ENCODE data around the gene FNIP1. TPM values are rescaled to one million over a fixed set of nuclear protein-coding genes. Genes with fewer than 3 reads are reported as not detected.

FNIP1 gene
- total and polyA plus RNA-seq, 2 of the 8 experiments (the other 6 are each of a cell fraction or from before 2014, with no cell fraction given) = 3.5 to 17.3 TPM

GRCh38 chr5:131609774-131610173 lies 187.0 kb downstream of the FNIP1 start:
- H3K27ac ChIP-seq (ENCODE audit: low read depth, low read length) = no peak overlapping the region
- H2BK120ac ChIP-seq (replicated peaks; ENCODE audit: low read depth, low read length) = no peak overlapping the region
- H3K27me3 ChIP-seq (replicated peaks in 1 of 4; ENCODE audit: control insufficient read depth in 3 of 4, extremely low read depth in 1 of 4, insufficient read depth in 3 of 4, low read length in 3 of 4) = no peaks in the 10 kb centered on the region
- no peaks in the 10 kb centered on the region for H3K9me3 ChIP-seq (ENCODE audit: insufficient read depth in 2 of 2, low read depth in 1 of 2, low read length in 1 of 2)
- H3K23ac ChIP-seq (ENCODE audit: insufficient read length) = no peak overlapping the region
- H2BK20ac ChIP-seq (ENCODE audit: low read length) = no peak overlapping the region
- ChIA-PET CTCF (ENCODE audit: partially characterized antibody) (interaction anchor here (1.1 to 2.3 kb wide), 2 partner anchors 20 to 398 kb away, joined by 3 to 13 read pairs; no protein-coding TSS in a partner anchor), POLR2A (ENCODE audit: partially characterized antibody) (no interaction called here)
- H3K56ac ChIP-seq (replicated peaks; ENCODE audit: insufficient read length, low read depth, low read length) = no peak overlapping the region
- no peak overlapping the region for H4K91ac ChIP-seq (replicated peaks; ENCODE audit: insufficient read length, low read length)
- H3K23me2 ChIP-seq (ENCODE audit: low read depth, low read length) = no peaks in the 10 kb centered on the region
- no peak for DNase-seq (ENCODE audit: low read depth in 1 of 2, low spot score in 2 of 2)
- H2BK12ac ChIP-seq (ENCODE audit: low read depth, low read length) = no peak overlapping the region
- no peak overlapping the region for H3K4ac ChIP-seq (replicated peaks; ENCODE audit: insufficient read length, low read depth, low read length)
- H3K79me2 ChIP-seq (ENCODE audit: control insufficient read depth in 1 of 2, insufficient read depth in 2 of 2, low read length in 2 of 2) = peaks cover 11 to 91% of the 10 kb centered on the region in 2 experiments
- no peaks in the 10 kb centered on the region for H3K36me3 ChIP-seq (ENCODE audit: control insufficient read depth in 2 of 4, insufficient read depth in 4 of 4, low read length in 3 of 4)
- no peak overlapping the region for H2BK5ac ChIP-seq (ENCODE audit: low read depth, low read length)
- no peak overlapping the region for H2AFZ ChIP-seq (ENCODE audit: low read length)
- no peak for FAIRE-seq
- no peak overlapping the region for H3K14ac ChIP-seq (ENCODE audit: insufficient read length)
- no peak overlapping the region for H2BK15ac ChIP-seq (ENCODE audit: low read length)
- H3K18ac ChIP-seq (ENCODE audit: extremely low read depth, low read length) = no peak overlapping the region
- H3K4me1 ChIP-seq (replicated peaks in 1 of 4; ENCODE audit: control insufficient read depth in 3 of 4, insufficient read depth in 4 of 4, low read length in 3 of 4) = peaks cover 0 to 5% (median 1%) of the 10 kb centered on the region in 4 experiments; a peak in 2 of 7 replicates
- no peak overlapping the region for H4K8ac ChIP-seq (ENCODE audit: extremely low read depth, insufficient read depth, low read length)
- no peak overlapping the region for H2AK5ac ChIP-seq (ENCODE audit: low read depth, low read length)
- H3K4me3 ChIP-seq (ENCODE audit: extremely low read depth in 1 of 4, insufficient read depth in 2 of 4, low read depth in 3 of 4, low read length in 4 of 4) = no peak overlapping the region
- no peak overlapping the region for H4K5ac ChIP-seq (ENCODE audit: insufficient read length, low read depth, low read length)
- no peak overlapping the region for H3K9ac ChIP-seq (replicated peaks in 1 of 4; ENCODE audit: extremely low read depth in 1 of 4, low read depth in 3 of 4, low read length in 3 of 4)
- H3K4me2 ChIP-seq (ENCODE audit: insufficient read depth in 1 of 2, low read depth in 2 of 2, low read length in 2 of 2) = no peak overlapping the region
- peaks cover 5 to 11% of the 10 kb centered on the region in 2 experiments for H4K20me1 ChIP-seq (replicated peaks in 1 of 2; ENCODE audit: control insufficient read depth in 1 of 2, insufficient read depth in 2 of 2, low read length in 2 of 2)
- peaks cover 7% of the 10 kb centered on the region for H3K79me1 ChIP-seq (ENCODE audit: low read depth, low read length)
- 96% methylated on average over 1 of the region's 1 CpG; no CpG with 5 or more reads in 1 of the 2 experiments for WGBS, 2 experiments (ENCODE audit: extremely low coverage in 1 of 2, insufficient coverage in 1 of 2, insufficient read length in 1 of 2, insufficient replicate concordance in 2 of 2, low coverage in 1 of 2, low lambda C conversion rate in 2 of 2, missing lambda C conversion rate in 1 of 2)
- no peak for TF ChIP-seq SP1 (IDR thresholded peaks at IDR 0.05; ENCODE audit: low read depth, low read length)
- no peak for TF ChIP-seq KDM4A (IDR thresholded peaks at IDR 0.05; ENCODE audit: low read depth, low read length, severe bottlenecking)
- TF ChIP-seq SP4 (IDR thresholded peaks at IDR 0.05; ENCODE audit: low read length) = no peak
- no peak for TF ChIP-seq SRF (IDR thresholded peaks at IDR 0.05; ENCODE audit: low read depth, low read length)
- no peak for TF ChIP-seq GTF2F1 (IDR thresholded peaks at IDR 0.05; ENCODE audit: borderline replicate concordance, low read depth, low read length)
- TF ChIP-seq SUZ12 (IDR thresholded peaks at IDR 0.05; ENCODE audit: low read length) = no peak
- no peak for TF ChIP-seq CBX8 (IDR thresholded peaks at IDR 0.05; ENCODE audit: borderline replicate concordance, low read depth, low read length)
